Ovary (tissue), 3 donors: ENCODE data around the gene MIXL1.

Source experiments
- EP300 ChIP-seq: sonication (generic); formaldehyde crosslinking; IDR thresholded peaks from one replicate; pipeline ENCODE4 v1.6.1; 2017; ENCODE audit warnings: antibody characterized with exemption
- TF ChIP-seq, protein P1 (sequence below), 3 donors: fragments of 450-650 bp in 2 of 3; fragments of 200-600 bp in 1 of 3; IDR thresholded peaks; one replicate each; pipeline versions ENCODE4 v1.5.1 to v1.8.0; 2016 to 2022; ENCODE audit warnings: antibody characterized with exemption in 3 of 3, mild to moderate bottlenecking in 1 of 3
- donor health status: DM: no; HTN: no; CAD: no.

- TF ChIP-seq, protein P1, sequence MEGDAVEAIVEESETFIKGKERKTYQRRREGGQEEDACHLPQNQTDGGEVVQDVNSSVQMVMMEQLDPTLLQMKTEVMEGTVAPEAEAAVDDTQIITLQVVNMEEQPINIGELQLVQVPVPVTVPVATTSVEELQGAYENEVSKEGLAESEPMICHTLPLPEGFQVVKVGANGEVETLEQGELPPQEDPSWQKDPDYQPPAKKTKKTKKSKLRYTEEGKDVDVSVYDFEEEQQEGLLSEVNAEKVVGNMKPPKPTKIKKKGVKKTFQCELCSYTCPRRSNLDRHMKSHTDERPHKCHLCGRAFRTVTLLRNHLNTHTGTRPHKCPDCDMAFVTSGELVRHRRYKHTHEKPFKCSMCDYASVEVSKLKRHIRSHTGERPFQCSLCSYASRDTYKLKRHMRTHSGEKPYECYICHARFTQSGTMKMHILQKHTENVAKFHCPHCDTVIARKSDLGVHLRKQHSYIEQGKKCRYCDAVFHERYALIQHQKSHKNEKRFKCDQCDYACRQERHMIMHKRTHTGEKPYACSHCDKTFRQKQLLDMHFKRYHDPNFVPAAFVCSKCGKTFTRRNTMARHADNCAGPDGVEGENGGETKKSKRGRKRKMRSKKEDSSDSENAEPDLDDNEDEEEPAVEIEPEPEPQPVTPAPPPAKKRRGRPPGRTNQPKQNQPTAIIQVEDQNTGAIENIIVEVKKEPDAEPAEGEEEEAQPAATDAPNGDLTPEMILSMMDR (IDR thresholded peaks at IDR 0.05), result no peak
- TF ChIP-seq EP300, result no peak
These were observed 7.4 kb upstream of the MIXL1 start for GRCh38 chr1:226216056-226216455.
